GM21619 (cell line): ENCODE results near the gene PRKN.
"Not testable (repeated sequence)": the region's sequence is repeated elsewhere in the genome, so short reads cannot be mapped to it uniquely, and the experiment has no call there.

Experiments
- ATAC-seq: cut with Tn5 transposase; IDR thresholded peaks from one replicate; pipeline ENCODE4 v1.9.1; 2021; ENCODE audit not compliant: unreplicated experiment

The PRKN gene

DNA sequence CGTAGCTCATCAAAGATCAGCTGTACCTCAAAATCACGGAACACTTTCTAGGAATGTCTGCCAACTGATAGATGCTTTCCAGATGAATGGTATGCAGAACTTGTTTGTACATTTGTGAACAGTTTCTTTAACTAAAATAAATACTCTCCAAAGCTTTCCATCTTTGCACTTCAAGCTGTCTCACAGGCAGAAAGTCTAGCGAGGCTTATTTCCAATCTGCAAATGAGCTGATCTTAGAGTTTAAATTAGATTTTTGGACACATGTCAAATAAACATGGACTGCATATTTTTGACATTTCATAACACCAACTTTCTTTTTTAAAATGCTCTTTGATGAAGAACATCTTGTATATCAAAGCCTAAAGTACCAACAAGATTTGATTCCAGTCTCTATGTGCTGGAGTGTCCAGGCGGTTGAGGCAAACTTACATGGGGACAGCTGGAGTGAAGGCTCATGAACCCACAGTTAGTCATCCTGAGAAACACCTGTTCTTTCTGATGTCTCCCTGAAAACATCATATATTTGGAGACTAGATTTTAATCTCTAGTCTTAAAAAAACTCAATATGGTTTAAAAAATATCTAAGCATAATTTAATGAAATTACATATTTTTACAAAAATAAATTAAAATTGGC lies 1185.1 kb downstream of the PRKN start:
- no peak for ATAC-seq

DNA sequence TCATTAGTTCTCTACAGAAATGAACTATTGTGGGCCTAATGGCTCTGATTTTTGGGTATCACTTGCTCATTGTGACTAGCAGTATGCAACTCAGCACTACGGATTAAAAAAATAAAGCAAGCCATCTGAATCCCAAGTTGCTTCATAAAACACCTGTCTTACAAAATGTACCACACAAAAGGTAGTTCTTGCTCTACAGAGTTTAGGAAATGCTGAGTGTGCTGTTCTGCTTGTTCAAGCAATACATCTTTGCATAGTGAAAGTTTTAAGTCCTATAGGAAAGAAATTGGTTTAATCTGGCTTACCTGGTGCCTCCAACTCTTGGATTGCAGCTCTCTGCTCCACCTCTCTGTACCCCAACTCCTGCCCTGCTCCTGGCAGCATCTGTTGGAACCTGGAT lies 1187.0 kb downstream of the PRKN start:
- ATAC-seq, result no peak

DNA sequence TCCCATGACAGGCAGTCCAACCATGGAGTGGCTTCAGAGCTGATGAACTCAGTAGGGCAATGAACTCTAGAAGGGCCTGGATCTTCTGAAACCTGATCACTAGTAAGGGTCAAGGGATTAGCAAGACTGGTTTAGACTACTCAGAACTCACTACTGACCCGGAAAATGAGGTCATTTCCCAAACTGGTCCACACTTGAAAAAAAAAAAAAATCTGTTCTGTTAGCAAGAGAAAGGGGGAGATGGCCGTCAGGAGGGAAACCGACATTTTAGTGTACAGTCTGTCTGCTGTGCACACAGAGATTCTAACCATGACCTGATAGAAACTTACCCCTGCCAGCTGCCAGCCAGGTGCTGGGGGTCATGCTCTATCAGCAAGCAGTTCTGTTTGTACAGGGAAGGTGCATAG lies 1191.3 kb downstream of the PRKN start:
- ATAC-seq, result no peak

DNA sequence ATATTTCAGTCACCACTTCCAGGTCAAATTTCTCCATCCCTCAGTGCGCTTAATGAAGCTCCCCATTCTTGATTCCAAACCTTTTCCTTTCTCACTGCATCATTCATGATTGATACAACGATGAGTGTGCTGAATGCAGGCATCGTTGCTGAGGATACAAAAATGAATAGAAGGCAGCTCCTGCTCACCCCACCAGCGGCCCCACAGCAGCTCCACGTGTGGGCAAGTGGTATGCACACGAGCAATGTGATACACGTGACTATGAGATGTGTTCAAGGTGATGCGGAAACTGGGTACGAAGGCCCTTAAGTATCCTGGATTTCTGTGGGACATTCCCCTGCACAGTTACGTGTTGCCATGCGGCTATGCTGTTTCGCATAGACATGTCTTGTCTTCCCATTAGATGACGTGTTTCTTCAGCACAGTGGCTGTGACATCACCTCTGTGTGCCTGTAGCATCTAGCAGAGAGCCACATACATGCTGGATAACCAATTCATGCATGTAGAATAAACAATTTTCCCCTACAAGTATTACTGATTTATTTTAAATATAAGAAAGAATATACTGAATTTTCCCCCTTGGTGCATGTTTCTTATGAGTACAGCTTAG lies 1193.2 kb downstream of the PRKN start:
- no peak for ATAC-seq

DNA sequence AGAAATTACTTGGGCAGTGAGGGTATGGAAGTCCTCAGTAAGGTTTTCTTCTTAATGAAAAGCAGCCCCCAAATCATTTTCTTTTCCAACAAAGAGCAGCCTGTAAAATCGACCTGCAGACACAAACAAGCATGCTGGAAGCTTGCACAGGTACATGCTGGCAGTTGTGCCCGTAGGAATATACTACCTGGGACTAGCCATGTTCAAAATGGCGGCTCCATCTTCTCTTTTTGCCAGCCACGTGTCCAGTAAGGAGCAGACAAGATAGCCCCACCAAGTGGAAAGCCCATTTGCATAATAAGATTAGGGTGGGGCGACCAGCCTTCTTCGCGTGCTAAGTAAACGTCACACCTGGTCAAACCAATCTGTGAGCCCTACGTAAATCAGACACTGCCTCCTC lies 1194.3 kb downstream of the PRKN start:
- no peak for ATAC-seq

DNA sequence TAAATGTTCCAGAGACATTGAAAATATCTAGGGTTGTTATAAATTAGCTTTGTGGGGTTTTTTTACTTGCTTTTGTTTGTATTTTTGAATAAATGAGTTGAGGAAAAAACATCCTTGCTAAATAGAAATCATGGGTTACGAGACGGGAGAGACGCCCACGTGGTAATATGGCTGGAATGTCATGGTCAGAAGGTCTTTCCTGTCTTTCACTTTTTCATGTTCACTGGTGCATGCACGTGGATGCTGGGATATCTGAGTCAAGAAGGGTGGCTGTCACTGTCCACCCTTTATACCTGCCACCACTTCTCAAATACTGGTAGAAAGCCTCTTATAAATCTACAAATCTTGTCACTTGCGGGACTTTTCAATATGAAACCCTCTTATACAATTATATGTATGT lies 1195.0 kb downstream of the PRKN start:
- no peak for ATAC-seq

DNA sequence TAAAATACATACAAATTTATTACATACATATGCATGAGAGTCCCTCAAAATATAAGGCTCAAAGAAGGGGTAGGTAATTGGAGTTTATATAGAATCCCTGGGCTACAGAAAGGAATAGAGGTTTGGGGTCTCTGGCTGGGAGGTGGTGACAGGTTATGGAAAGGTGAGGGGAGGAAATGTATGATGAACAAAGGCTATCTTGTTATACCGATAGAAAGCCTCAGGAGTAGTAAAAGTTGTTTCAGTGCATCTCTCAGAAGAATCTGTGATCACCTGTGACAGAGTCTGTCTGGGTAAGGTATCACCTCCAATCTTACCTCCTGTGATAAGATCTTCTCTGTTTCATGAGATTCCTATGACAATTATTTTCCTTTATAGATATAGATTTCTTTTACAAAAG lies 1200.8 kb downstream of the PRKN start:
- no peak for ATAC-seq

DNA sequence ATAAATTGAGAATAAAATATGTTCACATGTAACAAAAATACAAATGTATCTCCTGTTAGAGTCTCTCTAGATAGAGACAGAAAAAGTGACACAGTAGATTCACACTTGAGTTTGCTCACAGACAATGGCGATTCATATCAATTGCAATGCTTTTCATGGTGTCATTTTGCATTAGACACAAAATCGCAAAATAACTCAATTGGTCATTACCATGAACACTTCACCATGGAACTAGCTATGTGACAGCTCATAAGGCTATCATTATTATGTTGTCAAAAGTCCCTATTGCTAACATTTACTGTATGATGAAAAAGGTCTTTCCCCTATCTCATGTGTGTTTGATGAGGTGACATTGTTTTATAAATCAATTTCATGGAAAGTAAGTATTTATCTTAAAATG lies 1204.2 kb downstream of the PRKN start:
- ATAC-seq, result no peak

DNA sequence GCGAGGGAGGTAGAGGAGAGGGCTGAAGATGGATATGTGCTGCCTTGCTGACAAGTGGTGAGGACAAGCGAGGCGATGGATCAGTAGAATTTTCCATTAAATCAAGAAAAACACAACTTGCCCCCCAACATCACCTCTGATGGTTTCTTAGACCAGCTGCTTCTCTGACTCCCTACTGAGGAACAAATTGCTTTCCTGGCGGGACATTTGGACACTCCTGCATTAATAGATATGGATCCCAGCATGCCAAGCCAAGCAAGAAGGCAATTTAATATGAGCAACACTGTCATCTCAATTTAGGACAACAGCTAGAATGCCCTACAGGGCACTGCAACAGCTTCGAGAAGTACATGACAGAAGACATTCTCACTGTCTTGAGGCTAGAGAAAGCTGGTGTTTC lies 1205.3 kb downstream of the PRKN start:
- ATAC-seq, result no peak

DNA sequence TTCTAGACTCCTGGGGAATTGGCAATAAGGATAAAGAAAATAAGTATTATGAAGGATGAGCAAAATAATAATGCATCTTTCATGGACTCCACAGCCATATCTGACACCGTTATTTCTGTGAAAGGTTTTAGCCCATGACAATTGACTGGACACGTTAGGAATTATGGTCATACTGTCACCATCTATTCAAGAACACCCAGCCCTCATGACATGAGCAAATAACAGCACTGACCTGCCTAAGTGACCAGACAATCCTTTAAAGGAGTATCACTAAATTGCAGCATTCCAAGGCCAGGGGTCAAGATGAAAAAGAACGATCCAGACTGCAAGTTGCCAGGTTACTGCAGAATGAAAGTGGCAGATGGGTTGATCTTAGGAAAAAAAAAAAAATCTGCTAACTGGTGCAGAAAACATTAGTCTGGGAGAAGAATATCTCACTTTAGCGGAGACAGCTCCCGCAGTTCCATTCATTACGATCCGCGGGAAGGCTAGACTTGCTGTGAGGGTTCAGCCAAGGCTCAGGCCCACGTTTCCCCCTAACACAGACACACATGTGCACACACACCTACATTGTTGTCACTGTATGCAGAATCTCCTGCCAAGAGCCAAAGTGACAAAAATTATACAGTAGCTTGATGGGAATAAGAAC lies 1216.0 kb downstream of the PRKN start:
- ATAC-seq, result no peak

DNA sequence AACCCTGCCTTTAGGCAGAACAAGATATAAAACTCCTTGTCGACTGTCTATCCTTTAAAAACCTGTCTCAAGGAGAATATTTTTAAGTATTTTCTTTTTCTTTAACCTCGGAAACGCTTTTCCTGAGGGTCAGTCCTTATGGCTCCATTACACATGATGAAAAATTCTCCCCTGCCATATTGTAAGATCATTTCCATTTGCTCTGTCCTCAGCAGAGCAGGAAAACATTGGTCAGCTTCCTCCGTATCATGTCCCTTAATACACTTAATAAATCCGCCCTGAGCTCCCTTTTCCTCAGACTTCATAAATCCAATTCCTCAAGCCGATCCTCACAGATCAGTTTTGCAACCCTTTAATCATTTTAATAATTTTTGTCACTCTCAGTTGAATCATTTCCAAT lies 1219.2 kb downstream of the PRKN start:
- no peak for ATAC-seq

DNA sequence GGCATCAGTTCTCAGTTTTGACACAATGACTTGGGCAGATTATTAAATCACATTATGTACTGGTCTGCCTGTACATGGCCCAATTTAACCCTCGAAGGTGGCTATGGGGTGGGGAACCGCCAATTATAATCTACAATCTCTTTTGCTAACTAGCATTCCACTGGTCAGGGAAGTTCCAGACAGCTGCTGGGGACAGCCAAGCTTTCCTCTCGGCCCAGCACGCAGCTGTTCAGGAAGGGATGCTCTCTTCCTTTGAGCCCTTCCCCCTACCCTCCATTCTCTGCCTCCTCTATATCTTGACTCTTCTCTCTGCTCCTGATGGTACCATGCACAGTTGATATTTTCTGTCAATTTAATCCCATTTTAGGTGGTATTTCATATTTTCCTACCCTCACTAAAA lies 1220.2 kb downstream of the PRKN start:
- no peak for ATAC-seq

DNA sequence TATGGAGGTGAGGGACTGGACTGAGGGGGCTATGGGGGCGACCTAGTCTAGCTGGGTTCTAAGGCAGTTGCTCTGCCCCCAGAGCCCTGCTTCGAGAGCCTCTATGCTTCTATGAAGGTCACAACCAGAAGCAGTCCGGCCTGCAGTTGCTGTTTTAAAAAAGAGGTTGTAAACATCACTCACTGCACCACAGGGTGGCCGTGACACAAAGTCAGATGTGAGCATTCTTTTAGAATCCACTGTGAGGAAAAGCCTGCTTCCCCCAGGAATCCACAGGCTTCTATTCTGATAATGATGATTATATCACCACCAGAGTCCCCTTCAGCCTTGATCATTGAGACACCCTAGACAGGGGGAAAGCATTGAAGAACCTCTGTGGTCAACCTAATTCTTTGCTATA lies 1224.0 kb downstream of the PRKN start:
- no peak for ATAC-seq

DNA sequence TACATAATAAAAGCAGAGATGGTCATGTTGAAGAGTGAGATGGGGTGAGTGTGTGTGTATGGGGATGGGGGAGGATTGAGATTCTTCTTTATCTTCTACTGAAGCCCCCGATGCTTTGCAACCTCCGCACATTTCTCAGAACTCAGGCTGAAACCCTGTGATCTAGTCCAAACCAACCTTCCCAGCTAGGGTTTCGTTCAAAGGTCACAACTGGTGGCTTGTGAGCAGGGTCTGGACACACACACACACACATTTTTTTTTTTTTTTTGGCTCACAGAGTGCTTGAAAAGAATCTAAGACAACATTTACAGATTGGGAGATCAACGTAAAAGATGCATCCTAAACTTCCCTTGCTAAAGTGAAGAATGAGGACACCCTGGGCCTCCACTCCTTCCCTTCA lies 1228.7 kb downstream of the PRKN start:
- no peak for ATAC-seq

DNA sequence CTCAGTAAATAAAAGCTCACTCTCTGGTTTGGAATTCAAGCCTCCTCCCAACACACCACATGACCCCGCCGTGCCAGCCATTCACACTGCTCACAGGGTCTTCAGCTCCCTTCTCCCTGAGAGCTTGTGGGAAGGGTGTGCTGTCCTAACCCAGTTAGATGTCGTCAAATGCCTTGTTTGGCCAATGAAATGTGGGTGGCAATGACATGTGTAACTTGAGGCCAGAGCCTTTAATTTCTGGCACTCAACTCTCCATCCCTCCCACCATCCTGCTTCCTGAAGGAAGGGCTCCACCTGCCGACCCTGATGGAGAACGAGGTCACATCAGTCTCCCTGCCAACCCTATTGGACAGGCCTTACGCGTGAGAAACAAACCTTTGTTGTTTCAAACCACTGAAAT lies 1229.2 kb downstream of the PRKN start:
- ATAC-seq, result no peak

DNA sequence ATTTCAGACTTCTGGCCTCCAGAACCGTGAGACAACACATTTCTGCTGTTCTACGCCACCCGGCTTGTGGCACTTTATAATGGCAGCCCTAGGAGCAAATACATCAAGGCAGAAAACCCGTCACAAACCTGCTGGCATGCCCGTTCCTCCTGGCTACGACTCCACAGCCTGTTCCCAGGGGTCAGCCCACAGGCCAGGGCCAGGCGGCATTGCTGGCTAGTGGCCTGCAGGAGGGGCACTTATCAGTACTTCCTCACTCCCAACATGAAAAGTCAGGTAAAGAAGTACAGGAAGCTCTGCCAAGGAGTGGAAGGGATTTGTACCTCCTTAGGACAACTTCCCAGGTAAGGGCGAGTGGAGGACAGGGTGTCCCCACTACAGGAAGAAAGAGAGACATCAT lies 1230.6 kb downstream of the PRKN start:
- no peak for ATAC-seq

DNA sequence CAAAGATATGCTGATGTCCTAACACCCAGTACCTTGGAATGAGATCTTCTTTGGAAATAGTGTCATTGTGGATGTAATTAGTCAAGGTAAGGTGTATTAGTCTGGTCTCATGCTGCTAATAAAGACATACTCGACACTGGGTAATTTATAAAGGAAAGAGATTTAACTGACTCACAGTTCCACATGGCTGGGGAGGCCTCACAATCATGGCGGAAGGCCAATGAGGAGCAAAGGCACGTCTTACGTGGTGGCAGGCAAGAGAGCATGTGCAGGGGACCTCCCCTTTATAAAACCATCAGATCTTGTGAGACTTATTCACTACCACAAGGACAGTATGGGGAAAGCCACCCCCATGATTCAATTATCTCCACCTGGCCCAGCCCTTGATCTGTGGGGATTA lies 1231.3 kb downstream of the PRKN start:
- not testable (repeated sequence) for ATAC-seq

DNA sequence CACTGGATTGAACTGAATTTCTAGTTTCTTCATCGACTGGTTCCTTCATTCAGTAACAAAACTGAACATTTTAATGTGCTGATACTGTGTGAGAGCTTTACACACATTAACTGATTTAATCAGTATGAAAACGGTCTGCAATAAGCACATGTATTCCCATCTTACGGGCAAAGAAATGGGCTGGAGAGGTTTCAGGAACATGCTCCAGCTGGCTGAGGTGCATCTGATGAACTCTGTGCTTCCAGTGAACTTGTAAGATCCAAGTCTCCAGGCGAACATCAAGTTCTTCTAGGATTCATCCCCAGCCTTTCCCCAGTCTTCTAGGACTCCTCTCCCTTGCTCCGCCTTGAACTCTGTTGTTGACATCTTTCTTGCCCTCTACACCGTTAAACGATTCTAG lies 1233.0 kb downstream of the PRKN start:
- no peak for ATAC-seq

DNA sequence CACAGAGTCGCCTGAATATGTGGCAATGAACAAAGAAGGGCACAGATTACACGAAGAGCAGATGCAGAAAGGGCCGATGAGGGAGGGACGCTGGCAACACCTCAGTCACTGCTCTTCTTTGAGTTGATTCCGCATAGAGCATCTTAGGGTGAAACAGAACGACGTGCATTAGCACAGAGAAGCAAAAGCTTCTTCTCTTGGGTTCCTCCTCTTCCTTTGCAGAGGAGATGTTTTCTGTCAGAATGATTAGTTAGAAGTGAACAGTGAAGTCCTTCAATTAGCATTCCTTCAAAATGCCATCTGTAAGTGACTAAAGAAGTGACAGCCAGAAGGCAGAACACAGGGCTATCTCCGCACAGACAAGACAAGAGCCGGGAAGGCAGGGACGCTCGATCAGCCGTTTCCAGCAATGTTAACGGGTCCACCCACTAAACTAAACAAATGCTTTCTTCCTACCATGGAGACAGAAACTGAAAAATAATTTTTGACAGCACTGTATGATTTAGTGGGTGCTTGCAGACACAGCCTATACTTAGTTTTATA lies 1233.9 kb downstream of the PRKN start:
- ATAC-seq, result no peak

DNA sequence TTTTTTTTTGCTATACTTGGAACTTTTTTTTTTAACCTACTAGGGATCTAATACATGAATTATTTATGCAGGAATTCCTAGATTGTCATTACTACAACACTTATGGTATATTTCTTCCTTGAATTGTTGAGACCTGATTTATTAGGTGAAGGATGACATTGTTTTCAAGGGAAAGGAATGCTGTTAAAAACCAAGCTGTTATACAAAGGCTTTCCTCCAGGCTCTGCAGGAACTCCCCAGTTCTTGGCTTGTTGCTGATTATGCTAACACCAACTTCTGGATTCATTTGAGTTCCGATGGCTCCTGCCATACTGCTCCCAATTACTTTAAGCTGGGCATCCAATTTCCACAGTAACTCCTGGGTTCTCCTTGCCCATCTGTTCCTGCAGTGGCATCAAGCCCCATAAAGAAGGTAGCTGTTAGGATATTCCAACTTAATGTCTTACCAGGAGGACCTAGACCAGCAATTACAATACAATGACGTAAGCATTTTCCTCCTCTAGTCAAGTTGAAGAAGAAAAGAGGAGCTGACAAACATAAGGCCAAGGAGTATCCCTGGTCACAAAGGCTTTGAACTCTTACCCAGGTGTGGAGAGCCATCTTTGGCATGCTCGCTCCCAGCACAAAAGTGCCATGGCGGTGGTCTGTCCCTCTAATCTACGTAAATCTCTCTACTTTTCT lies 1237.8 kb downstream of the PRKN start:
- no peak for ATAC-seq

DNA sequence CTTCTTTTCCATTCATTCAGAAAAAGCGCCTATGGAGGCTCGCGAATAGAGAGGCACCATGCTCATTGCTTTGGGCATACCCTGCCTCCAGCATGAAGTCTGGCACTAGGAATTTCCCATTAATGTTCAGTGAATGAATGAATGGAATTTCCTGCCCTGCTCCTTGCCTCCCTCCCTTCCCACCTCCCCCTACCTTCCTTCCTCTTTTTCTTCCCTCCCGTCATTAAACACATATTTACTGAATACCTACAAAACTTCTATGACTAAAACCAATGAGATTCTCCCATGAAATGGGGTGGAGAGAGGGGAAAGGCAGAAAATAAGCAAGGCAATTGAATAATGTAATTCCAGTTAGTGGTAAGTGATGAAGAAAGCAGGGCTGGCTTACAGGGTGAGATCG lies 1239.9 kb downstream of the PRKN start:
- no peak for ATAC-seq

DNA sequence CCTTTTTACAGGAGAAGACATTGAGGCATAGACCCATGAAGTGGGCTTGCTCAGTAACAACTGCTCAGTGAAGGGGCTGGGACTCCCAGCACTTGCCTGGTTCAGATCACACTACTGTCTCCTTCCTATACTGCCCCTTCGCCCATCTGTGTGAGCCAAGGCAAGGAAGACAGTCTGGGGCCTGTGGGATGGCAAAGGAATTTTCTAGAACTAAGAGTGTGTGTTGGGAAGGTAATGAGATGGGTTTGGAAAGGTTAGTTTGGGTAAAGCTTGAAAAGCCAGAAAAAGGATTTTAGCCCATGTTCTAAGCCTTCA lies 1240.4 kb downstream of the PRKN start:
- no peak for ATAC-seq
